Measurements from ENCODE around the gene DOCK10. TPM values are rescaled to one million over a fixed set of nuclear protein-coding genes. Genes with fewer than 3 reads are reported as not detected.

The DOCK10 gene
- total and polyA plus RNA-seq, 10 of the 15 experiments (the other 5 are each of a cell fraction or from before 2014, with no cell fraction given), result 16.9 to 120 (median 85.5) TPM

- ATAC-seq, result no peak
- in situ Hi-C loops (cut with MboI) (no loop called here), intact Hi-C loops (cut with micrococcal nuclease; ENCODE audit: unreplicated experiment) (no loop called here)
- Histone ChIP-seq H2AFZ (ENCODE audit: control insufficient read depth, low read depth, low read length) (no peak overlapping the region), H3K79me2 (ENCODE audit: control insufficient read depth, insufficient read depth, low read length) (no peaks in the 10 kb centered on the region), H3K4me1 (ENCODE audit: control insufficient read depth, insufficient read depth, low read length) (no peaks in the 10 kb centered on the region), H3K36me3 (ENCODE audit: control insufficient read depth in 2 of 2, insufficient read depth in 2 of 2, low read length in 1 of 2) (no peaks in the 10 kb centered on the region), H4K20me1 (ENCODE audit: control insufficient read depth, insufficient read depth) (no peaks in the 10 kb centered on the region), H3K4me3 (no peak overlapping the region), H3K27ac (ENCODE audit: control insufficient read depth, insufficient read depth) (no peak overlapping the region), H3K4me2 (ENCODE audit: control insufficient read depth, insufficient read depth) (no peak overlapping the region), H3K9ac (ENCODE audit: control insufficient read depth, insufficient read depth, low read length) (no peak overlapping the region), H3K27me3 (replicated peaks in 1 of 2; ENCODE audit: control insufficient read depth in 2 of 2, insufficient read depth in 2 of 2, low read length in 1 of 2) (no peaks in the 10 kb centered on the region), H3K9me3 (replicated peaks; ENCODE audit: control insufficient read depth, insufficient read depth, low read length) (no peaks in the 10 kb centered on the region)
- DNase-seq (ENCODE audit: low read depth, low spot score), result no peak
- 82% methylated on average over 4 of the region's 4 CpGs for WGBS (ENCODE audit: insufficient coverage, insufficient replicate concordance, low lambda C conversion rate, missing lambda C conversion rate)
- ChIA-PET RAD21 (ENCODE audit: unreplicated experiment) (interaction anchor here (1.2 kb wide), 1 partner anchor 56 kb away, joined by 3 read pairs; no protein-coding TSS in a partner anchor), POLR2A (no interaction called here), SMC1A (ENCODE audit: uncharacterized antibody, unreplicated experiment) (interaction anchor here (1.4 to 2.6 kb wide), 3 partner anchors 20 to 30 kb away, joined by 5 to 7 read pairs (median 6); no protein-coding TSS in a partner anchor), CTCF (interaction anchor here (0.9 to 1.4 kb wide), 2 partner anchors 55 to 72 kb away, joined by 3 to 5 read pairs; no protein-coding TSS in a partner anchor)
- FAIRE-seq, result no peak
- no peak for TF ChIP-seq CBFB (IDR thresholded peaks at IDR 0.05; ENCODE audit: low read depth)
- no TSS peak for BruUV-seq (replicated peaks)
These were observed 319.5 kb downstream of the DOCK10 start for GRCh38 chr2:224722770-224723169.

GRCh38 chr2:224722250-224722649 lies 320.0 kb downstream of the DOCK10 start:
- Histone ChIP-seq H3K4me2 (ENCODE audit: control insufficient read depth, insufficient read depth) (no peak overlapping the region), H4K20me1 (ENCODE audit: control insufficient read depth, insufficient read depth) (no peaks in the 10 kb centered on the region), H3K9me3 (replicated peaks; ENCODE audit: control insufficient read depth, insufficient read depth, low read length) (no peaks in the 10 kb centered on the region), H3K27me3 (replicated peaks in 1 of 2; ENCODE audit: control insufficient read depth in 2 of 2, insufficient read depth in 2 of 2, low read length in 1 of 2) (no peaks in the 10 kb centered on the region), H3K79me2 (ENCODE audit: control insufficient read depth, insufficient read depth, low read length) (no peaks in the 10 kb centered on the region), H3K36me3 (ENCODE audit: control insufficient read depth in 2 of 2, insufficient read depth in 2 of 2, low read length in 1 of 2) (no peaks in the 10 kb centered on the region), H2AFZ (ENCODE audit: control insufficient read depth, low read depth, low read length) (no peak overlapping the region), H3K9ac (ENCODE audit: control insufficient read depth, insufficient read depth, low read length) (no peak overlapping the region), H3K4me3 (no peak overlapping the region), H3K4me1 (ENCODE audit: control insufficient read depth, insufficient read depth, low read length) (no peaks in the 10 kb centered on the region), H3K27ac (ENCODE audit: control insufficient read depth, insufficient read depth) (no peak overlapping the region)
- ChIA-PET POLR2A (no interaction called here), SMC1A (ENCODE audit: uncharacterized antibody, unreplicated experiment) (interaction anchor here (1.4 to 2.6 kb wide), 3 partner anchors 20 to 31 kb away, joined by 5 to 7 read pairs (median 6); no protein-coding TSS in a partner anchor), RAD21 (ENCODE audit: unreplicated experiment) (no interaction called here), CTCF (interaction anchor here (1.4 kb wide), 1 partner anchor 71 kb away, joined by 3 read pairs; no protein-coding TSS in a partner anchor)
- ATAC-seq (peak; percentile 24; the same call in 1 of the 3 replicates), DNase-seq (ENCODE audit: low read depth, low spot score) (no peak), FAIRE-seq (no peak)
- WGBS (ENCODE audit: insufficient coverage, insufficient replicate concordance, low lambda C conversion rate, missing lambda C conversion rate), result 22% methylated on average over 3 of the region's 3 CpGs
- intact Hi-C loops (cut with micrococcal nuclease; ENCODE audit: unreplicated experiment) (no loop called here), in situ Hi-C loops (cut with MboI) (no loop called here)
- BruUV-seq (replicated peaks), result no TSS peak
- no peak for TF ChIP-seq SUPT20H (IDR thresholded peaks at IDR 0.05; ENCODE audit: borderline replicate concordance, control insufficient read depth, low read depth, low read length)
- no peak for TF ChIP-seq ZNF217 (IDR thresholded peaks at IDR 0.05)
- TF ChIP-seq CTCF (IDR thresholded peaks at IDR 0.05 in 2 of 3, conservative IDR thresholded peaks at IDR 0.05 in 1 of 3; ENCODE audit: control insufficient read depth in 2 of 3, extremely low read depth in 1 of 3, insufficient read depth in 1 of 3, low read depth in 3 of 3, low read length in 3 of 3), result no peak
- TF ChIP-seq IRF5 (IDR thresholded peaks at IDR 0.05; ENCODE audit: borderline replicate concordance), result no peak
- no peak for TF ChIP-seq NKRF (conservative IDR thresholded peaks at IDR 0.05)
- TF ChIP-seq GATAD2B (conservative IDR thresholded peaks at IDR 0.05; ENCODE audit: low read depth), result no peak
- TF ChIP-seq IRF4 (IDR thresholded peaks at IDR 0.05; ENCODE audit: low read depth, low read length), result no peak
- no peak for TF ChIP-seq RAD21 (IDR thresholded peaks at IDR 0.05; ENCODE audit: insufficient read depth, low read depth, low read length)
- no peak for TF ChIP-seq RUNX3 (IDR thresholded peaks at IDR 0.05; ENCODE audit: low read length)
- TF ChIP-seq SP1 (IDR thresholded peaks at IDR 0.05; ENCODE audit: low read depth, low read length), result no peak
- TF ChIP-seq BMI1 (IDR thresholded peaks at IDR 0.05; ENCODE audit: borderline replicate concordance), result no peak
- no peak for TF ChIP-seq PML (IDR thresholded peaks at IDR 0.05; ENCODE audit: low read length)
